ENCODE data around the gene TAS2R60.
"Not testable (repeated sequence)": the region's sequence is repeated elsewhere in the genome, so short reads cannot be mapped to it uniquely, and the experiment has no call there.

TAS2R60 gene

DNA sequence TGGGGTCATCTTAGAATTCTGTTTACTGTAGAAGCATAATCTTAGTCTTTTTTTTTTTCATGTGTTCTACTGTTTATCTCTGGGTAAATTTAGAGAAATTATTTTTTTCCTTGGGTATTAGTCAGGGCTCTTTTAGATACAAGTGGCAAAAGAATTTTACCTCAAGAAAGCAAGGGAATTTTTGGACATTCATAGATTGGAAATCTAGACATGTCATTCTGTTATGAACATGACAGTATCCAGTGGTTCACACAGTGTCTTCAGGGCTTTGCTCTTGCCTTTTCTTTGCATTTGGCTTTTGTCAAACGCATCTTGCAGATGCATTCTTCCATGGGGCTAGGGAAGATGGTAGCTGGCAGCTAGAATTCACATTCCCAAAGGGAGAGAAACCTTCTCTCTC lies 20.7 kb downstream of the TAS2R60 start:
- TF ChIP-seq ZFX (IDR thresholded peaks at IDR 0.05): no peak
- TF ChIP-seq, protein P1, sequence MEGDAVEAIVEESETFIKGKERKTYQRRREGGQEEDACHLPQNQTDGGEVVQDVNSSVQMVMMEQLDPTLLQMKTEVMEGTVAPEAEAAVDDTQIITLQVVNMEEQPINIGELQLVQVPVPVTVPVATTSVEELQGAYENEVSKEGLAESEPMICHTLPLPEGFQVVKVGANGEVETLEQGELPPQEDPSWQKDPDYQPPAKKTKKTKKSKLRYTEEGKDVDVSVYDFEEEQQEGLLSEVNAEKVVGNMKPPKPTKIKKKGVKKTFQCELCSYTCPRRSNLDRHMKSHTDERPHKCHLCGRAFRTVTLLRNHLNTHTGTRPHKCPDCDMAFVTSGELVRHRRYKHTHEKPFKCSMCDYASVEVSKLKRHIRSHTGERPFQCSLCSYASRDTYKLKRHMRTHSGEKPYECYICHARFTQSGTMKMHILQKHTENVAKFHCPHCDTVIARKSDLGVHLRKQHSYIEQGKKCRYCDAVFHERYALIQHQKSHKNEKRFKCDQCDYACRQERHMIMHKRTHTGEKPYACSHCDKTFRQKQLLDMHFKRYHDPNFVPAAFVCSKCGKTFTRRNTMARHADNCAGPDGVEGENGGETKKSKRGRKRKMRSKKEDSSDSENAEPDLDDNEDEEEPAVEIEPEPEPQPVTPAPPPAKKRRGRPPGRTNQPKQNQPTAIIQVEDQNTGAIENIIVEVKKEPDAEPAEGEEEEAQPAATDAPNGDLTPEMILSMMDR (conservative IDR thresholded peaks at IDR 0.05): no peak
- H3K27ac ChIP-seq: no peak overlapping the region

DNA sequence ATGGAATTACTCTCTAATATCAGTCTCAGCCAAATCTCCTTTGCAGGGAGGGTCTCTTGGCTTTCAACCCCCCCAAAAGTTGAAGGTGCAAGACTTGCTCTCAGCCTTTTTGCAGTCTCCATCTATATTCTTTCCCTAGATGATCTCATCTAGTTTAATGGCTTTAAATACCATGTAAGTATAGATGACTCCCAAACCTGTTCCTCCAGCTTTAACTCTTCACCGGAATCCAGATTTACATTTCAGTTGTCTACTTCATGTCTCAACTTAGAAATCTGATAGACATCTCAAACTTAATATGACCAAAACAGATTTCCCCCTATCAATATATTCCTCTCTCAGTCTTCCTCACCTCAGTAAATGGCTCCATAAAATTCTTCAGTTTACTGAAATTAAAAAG lies 24.5 kb downstream of the TAS2R60 start:
- TF ChIP-seq ZFX (IDR thresholded peaks at IDR 0.05): no peak
- TF ChIP-seq, protein P1 (conservative IDR thresholded peaks at IDR 0.05): no peak
- H3K27ac ChIP-seq: no peak overlapping the region

DNA sequence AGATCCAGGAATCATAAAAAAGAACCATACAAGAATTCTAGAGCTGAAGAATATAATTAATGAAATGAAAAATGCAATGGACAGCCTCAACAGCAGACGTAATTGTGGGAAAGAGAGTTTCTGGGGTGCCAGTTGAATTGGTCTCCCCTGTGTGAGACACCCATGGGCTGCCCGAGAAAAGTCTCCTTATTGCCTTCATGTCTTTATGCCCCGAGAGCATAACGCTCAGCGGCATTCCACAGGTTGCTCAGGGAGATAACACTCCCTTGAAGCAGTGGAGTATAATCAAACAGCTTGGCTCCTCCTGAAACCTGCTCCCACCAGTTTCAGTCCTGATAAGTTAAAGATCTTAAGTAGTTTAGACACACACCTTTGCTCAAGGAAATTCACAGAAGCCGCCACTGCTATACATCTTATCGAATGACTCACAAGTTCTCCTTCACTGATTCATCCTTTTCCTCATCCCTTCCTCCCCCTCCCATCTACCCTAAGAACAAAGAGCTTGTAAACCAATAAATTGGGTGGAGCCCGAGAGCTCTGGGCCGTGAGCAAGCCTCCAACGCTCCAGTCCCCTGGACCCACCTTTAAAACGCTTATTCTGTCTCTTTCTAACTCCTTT lies 28.9 kb downstream of the TAS2R60 start:
- H3K27ac ChIP-seq: not testable (repeated sequence)

DNA sequence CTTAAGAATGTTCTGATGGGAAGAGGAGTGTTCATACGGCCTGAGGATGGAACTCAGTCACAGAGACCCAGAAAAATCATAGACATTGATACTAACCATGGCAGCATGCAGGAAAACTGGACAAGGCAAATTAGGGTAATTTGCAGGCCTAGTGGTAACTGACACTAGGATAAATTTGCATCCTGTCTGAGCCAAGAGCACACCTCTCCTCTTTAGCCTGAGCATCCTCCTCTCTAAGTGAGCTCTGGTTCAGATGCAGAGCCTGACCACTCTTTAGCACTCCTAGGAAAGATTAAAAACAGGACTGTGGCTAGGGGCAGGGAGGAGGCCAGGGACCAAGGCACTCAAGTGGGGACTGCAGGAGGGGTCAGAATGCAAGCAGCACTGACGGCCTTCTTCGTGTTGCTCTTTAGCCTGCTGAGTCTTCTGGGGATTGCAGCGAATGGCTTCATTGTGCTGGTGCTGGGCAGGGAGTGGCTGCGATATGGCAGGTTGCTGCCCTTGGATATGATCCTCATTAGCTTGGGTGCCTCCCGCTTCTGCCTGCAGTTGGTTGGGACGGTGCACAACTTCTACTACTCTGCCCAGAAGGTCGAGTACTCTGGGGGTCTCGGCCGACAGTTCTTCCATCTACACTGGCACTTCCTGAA lies 34.4 kb downstream of the TAS2R60 start, which contains the start of gene TAS2R41:
Gene TAS2R41 (plus strand): TSS at position 373 of the 650 bp plus-strand sequence. CDS start 0 bp downstream, at position 373.
- no peak for TF ChIP-seq ZFX (IDR thresholded peaks at IDR 0.05)
- TF ChIP-seq, protein P1 (conservative IDR thresholded peaks at IDR 0.05): no peak

DNA sequence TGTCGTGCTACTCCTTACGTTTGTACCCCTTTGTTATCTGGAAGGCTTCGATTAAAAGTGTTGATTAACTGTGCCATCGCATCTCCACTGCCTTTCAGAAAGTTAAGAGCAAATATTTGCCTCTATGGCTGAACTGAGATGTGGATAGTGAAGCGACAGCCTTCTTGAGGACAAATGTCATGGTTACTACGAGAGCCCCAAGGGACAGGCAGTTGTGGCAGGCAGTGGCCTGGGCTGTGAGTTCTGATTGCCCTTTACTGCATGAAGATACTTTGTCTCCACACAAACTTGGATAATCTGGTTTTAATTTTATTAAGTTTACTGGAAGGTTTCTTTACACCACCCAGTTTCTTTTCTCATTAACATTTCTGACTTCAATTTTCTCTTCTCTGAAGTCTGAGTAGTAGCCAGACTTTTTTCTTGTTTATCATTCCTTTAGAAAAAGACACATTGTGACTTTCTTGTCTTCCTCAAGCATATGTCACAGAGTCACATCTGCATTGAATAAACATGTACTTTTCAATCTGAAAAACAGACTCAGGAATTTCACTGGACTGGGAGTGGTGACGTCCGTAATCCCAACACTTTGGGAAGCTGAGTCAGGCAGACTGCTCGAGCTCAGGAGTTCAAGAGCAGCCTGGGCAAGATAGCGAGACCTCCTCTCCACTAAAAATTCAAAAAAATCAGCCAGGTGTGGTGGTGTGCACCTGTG lies 36.0 kb downstream of the TAS2R60 start:
- TF ChIP-seq, protein P1 (conservative IDR thresholded peaks at IDR 0.05): no peak
- no peak overlapping the region for H3K27ac ChIP-seq

More for the DNA sequence above, 34.4 kb downstream of the TAS2R60 start, which contains the start of gene TAS2R41:
- H3K27ac ChIP-seq: no peak within 1 kb of the TSS

DNA sequence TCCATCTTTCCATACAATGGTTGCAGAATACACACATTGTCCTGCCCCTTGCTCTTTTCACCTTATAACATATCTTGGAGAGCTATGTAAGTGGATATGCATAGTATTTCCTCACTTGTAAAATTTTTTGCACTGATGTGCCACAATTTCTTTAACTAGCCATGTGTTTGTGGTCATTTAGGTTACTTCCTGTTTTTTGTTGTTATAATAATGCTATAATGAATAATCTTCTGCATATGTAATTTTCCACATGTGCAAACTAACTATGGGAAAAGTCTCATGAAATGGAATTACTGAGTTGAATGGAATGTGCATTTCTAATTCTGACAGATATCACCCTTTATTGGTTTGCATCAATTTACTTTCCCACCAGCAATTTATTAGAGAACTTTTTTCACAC lies 37.2 kb downstream of the TAS2R60 start:
- H3K27ac ChIP-seq: no peak overlapping the region
- TF ChIP-seq, protein P1 (conservative IDR thresholded peaks at IDR 0.05): no peak
- no peak for TF ChIP-seq ZFX (IDR thresholded peaks at IDR 0.05)

DNA sequence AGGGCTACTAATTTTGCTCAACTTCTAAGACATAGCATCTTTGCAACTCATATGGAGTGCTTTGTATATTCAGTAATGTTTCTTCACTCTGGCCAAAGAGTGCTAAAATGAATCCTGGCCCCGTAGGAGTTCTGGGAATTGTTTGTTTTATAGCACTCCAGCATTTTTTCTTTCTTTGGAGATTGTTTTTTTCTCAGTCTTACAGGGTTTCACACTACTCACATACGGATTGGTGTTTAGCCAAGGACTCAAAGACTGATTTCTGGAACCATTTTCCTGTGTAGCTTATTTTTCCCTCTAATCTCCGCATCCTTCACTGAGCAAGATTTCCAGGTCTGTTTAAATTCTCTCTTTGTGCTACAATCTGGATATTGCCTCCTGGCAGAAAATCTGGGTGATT lies 40.9 kb downstream of the TAS2R60 start:
- TF ChIP-seq ZFX (IDR thresholded peaks at IDR 0.05): no peak
- TF ChIP-seq, protein P1 (conservative IDR thresholded peaks at IDR 0.05): no peak
- no peak overlapping the region for H3K27ac ChIP-seq
